Epithelial cell of prostate (primary cell): Measurements from ENCODE around the gene UBE2G1.

Source experiments
- DNase-seq: peaks from one replicate; pipeline ENCODE4 v3.0.0-alpha.2; 2011; ENCODE audit warnings: low read depth, low spot score
- H3K27ac ChIP-seq: fragments of 450-650 bp; 2 replicates; pipeline ENCODE4 v1.5.1; 2017; ENCODE audit warnings: mild to moderate bottlenecking

Gene UBE2G1

DNA sequence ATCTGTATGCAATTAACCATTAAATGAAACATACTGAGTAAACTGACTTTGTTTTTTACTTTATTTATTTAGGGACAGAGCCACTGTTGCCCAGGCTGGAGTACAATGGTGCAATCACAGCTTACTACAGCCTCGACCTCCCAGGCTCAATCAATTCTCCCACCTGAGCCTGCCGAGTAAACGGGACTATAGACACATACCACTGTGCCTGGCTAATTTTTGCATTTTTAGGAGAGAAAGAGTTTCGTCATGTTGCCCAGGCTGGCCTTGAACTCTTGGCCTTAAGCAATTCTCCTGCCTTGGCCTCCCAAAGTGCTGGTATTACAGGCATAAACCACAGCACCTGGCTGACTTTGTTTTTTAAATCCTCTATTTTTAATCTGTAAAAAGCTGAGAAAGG, 145.3 kb downstream of the UBE2G1 start:
- DNase-seq = no peak
- no peak overlapping the region for H3K27ac ChIP-seq

DNA sequence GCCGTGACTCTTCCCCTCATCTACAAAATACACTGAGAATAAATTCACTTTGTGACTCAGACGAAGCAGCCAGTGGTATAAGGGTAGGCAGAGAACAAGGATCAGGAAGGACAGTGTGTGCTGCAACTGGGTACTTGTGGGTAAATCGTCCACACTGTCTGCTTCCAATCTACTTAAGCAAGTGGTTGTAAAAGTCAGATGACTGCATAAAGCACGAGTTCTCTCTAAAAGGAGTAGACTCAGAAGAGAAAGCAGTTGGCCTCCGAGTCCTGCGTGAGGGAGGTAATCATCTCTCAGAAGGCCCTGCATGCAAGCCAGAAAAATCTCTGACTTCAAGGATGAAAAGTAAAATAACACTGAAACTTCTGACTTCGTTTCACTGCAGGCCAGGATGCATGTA, 145.8 kb downstream of the UBE2G1 start:
- no peak overlapping the region for H3K27ac ChIP-seq
- no peak for DNase-seq
